ENCODE data around the gene SPTA1.

SPTA1 gene

DNA sequence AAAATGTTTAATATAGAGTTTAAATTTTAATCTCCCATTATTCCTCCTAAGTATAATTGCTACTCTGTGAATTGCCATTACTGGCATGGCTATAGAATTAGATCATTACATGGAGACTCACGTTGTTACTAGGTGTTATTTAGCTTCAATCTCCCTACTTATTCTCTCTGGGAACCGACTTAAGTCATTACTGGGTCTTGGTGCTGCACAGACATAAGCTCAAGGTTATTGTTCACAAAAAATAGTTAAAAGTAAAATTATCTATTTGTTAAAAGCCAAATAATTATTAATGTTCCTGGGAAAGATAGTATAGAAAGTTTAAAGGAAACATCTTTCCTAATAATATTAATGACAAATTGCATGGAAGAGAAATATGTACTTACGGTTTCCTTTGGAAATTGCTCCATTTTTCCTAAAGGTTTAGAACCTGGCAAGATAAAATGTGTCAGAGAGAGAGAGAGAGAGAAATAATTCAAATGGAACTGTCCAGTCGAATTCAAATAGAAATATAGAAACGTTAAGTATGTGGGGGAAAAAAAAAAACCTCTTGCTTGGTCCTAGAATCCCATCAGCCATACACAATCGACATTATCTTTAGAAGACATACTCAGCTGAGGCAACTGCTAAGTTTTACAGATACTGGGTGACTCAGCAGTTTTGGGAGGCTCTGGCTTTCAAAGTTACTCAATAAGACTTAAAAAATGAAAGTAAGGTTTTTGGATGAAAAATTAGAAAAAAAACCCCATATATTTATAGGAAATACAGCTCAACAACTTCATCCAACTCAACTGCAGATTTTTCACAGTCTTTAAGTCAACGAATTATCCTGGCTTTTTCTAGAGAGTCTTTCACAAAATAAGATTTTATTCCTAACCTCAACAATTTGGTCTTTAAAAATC is at the start of gene SPTA1:
TSS of gene SPTA1 (minus strand) at position 605 of the 899 bp plus-strand sequence. CDS start at position 407, 198 bp downstream.
- no peak within 1 kb of the TSS for H3K4me3 ChIP-seq
- H3K27me3 ChIP-seq (ENCODE audit: low read depth), result no peaks in the 10 kb centered on the region
- no peak for DNase-seq (ENCODE audit: low spot score in 2 of 2)

DNA sequence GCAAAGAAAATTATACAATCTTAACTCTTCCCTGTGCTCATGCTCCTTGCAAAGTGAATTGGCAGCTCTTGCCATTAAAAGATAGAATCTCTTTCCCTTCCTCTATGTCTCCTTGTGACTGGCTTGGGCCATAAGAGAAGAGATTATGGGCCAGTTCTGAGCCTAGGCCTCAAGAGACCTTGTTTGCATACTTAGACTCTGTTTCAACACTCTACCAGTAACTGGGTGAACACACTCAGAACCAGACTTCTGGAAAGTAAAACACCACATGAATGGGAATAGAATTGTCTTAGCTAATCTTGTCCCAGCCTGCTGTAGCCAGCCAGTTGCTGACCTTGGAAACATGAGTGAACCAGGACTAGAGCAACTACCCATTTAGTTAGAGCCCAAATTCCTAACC is 49.3 kb upstream of the SPTA1 start:
- H3K9me3 ChIP-seq, result no peaks in the 10 kb centered on the region
- no peak overlapping the region for H3K4me3 ChIP-seq
- no peaks in the 10 kb centered on the region for H3K36me3 ChIP-seq (replicated peaks)
- in situ Hi-C loops (cut with MboI; ENCODE audit: low sequenced_read_pairs), result no loop called here
- no peaks in the 10 kb centered on the region for H3K4me1 ChIP-seq
- H3K27me3 ChIP-seq (ENCODE audit: low read depth), result no peaks in the 10 kb centered on the region
- no peak for DNase-seq (ENCODE audit: low spot score in 2 of 2)

More for the DNA sequence above, at the start of gene SPTA1:
- in situ Hi-C loops (cut with MboI; ENCODE audit: low sequenced_read_pairs), result no loop called here
- Histone ChIP-seq H3K9me3 (no peaks in the 10 kb centered on the region), H3K36me3 (replicated peaks) (no peaks in the 10 kb centered on the region), H3K4me1 (no peaks in the 10 kb centered on the region)

DNA sequence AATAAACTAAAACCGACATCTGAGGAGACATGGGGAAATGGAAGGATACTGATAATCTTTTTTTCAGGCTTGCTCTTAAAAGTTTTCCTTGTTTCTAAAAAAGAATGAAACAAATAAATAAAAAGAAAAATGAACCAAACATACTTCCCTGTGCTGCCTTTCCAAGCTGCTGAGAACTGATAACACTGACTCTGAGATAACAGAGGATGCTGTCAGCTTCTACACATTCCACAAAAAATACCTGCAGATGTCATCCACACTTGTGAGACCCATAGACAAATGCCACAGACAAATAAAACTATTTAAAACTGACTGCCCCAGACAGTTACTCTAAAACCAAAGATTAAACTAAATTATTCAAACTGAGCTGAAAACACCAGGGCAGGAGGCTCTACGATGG is 46.0 kb upstream of the SPTA1 start:
- DNase-seq (ENCODE audit: low spot score in 2 of 2), result no peak
- no peaks in the 10 kb centered on the region for H3K9me3 ChIP-seq
- in situ Hi-C loops (cut with MboI; ENCODE audit: low sequenced_read_pairs), result no loop called here
- no peaks in the 10 kb centered on the region for H3K27me3 ChIP-seq (ENCODE audit: low read depth)
- no peak overlapping the region for H3K4me3 ChIP-seq
- no peaks in the 10 kb centered on the region for H3K4me1 ChIP-seq
- no peaks in the 10 kb centered on the region for H3K36me3 ChIP-seq (replicated peaks)

DNA sequence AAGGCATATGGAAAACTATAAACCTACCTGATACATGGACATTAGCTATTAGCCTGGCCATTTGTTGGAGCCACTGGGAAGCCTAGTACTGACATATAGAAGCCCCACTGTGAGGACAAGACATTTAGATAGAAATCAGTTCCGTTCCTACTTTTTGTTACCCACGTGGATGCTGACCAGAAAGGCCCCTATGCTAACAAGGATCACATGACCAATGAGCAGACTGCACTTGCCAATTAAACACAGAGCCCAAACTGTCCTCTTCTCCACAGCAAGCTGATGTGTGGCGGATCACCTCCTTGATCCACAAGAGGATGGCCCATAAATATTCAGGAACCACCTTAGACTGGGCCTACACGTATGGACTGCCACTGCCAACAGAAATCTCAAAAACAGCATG is 45.2 kb upstream of the SPTA1 start:
- Histone ChIP-seq H3K27me3 (ENCODE audit: low read depth) (no peaks in the 10 kb centered on the region), H3K4me1 (no peaks in the 10 kb centered on the region), H3K36me3 (replicated peaks) (no peaks in the 10 kb centered on the region), H3K9me3 (no peaks in the 10 kb centered on the region), H3K4me3 (no peak overlapping the region)
- DNase-seq (ENCODE audit: low spot score in 2 of 2), result no peak
- in situ Hi-C loops (cut with MboI; ENCODE audit: low sequenced_read_pairs), result no loop called here

DNA sequence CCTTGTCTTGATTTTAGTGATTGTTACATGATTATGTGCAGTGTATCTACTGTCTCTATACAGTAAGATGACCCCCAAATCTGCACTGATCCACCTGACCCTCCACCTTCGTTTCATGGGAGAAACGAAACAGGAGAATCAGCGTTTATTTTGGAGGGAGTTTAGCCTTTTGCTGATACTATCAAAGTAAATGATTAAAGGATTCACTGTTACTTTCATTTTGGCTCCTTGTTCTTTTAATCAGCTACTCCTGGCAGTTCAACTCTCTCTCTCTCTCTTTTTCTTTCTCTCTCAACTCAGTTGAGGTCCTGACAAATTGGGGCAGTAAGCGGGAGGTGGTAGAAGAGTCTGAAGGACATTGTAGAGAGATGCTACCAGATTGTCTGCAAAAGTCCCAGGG is 43.9 kb upstream of the SPTA1 start:
- DNase-seq (ENCODE audit: low spot score in 2 of 2), result no peak
- Histone ChIP-seq H3K4me3 (no peak overlapping the region), H3K27me3 (ENCODE audit: low read depth) (no peaks in the 10 kb centered on the region), H3K4me1 (no peaks in the 10 kb centered on the region), H3K36me3 (replicated peaks) (no peaks in the 10 kb centered on the region), H3K9me3 (no peaks in the 10 kb centered on the region)
- in situ Hi-C loops (cut with MboI; ENCODE audit: low sequenced_read_pairs), result no loop called here

DNA sequence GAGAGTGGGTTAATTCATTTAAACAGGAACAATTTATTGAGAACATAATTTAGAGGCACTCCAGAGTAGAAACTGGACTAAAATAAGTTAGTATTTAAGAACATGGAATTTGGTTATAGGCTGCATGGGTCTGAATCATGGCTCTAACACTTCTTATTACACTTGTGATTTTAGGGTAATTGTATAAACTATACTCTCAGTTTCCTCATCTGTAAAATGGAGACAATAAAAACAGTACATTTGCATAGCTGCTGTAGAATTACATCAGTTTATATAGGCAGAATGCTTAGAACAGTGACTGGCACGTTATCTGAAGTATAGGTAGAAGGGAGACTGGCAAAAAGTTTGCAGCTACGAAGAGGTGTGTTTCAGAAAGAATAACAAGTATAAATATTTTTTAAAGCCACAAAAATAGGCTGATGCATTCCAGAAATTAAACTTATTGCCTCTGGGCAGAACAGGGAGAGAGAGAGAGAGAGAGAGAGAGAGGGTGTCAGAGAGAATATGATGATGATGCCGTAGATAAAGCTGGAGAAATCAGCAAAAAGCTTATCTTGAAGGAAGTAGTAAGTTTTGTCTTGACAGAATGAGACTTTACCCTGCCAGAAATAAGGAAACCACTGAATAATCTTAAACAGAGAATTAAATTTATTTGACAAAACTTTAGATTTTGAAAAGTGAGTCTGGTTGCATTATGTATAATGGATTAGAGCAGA is 42.2 kb upstream of the SPTA1 start:
- in situ Hi-C loops (cut with MboI; ENCODE audit: low sequenced_read_pairs), result no loop called here
- H3K4me3 ChIP-seq, result no peak overlapping the region
- no peaks in the 10 kb centered on the region for H3K27me3 ChIP-seq (ENCODE audit: low read depth)
- DNase-seq (ENCODE audit: low spot score in 2 of 2), result no peak
- H3K4me1 ChIP-seq, result no peaks in the 10 kb centered on the region
- no peaks in the 10 kb centered on the region for H3K9me3 ChIP-seq
- H3K36me3 ChIP-seq (replicated peaks), result no peaks in the 10 kb centered on the region

DNA sequence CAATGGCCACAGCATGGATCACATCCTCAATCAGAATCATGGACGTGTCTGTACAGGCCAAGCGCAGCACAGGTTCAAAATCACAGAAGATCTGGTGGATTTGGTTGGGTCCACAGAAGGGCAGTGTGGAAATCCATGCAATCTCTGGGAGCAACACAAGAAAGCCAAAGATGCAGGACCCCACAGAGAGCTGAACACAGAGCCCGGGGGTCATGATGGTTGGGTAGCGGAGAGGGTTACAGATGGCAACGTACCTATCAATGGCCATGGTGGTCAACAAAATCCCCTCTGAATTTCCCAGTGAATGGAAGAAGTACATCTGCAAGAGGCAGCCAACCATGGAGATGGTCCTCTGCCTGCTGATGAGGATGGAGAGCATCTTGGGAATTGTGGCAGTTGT is 37.9 kb upstream of the SPTA1 start:
- Histone ChIP-seq H3K9me3 (no peaks in the 10 kb centered on the region), H3K4me3 (no peak overlapping the region), H3K36me3 (replicated peaks) (no peaks in the 10 kb centered on the region), H3K4me1 (no peaks in the 10 kb centered on the region), H3K27me3 (ENCODE audit: low read depth) (no peaks in the 10 kb centered on the region)
- no peak for DNase-seq (ENCODE audit: low spot score in 2 of 2)
- in situ Hi-C loops (cut with MboI; ENCODE audit: low sequenced_read_pairs), result no loop called here

DNA sequence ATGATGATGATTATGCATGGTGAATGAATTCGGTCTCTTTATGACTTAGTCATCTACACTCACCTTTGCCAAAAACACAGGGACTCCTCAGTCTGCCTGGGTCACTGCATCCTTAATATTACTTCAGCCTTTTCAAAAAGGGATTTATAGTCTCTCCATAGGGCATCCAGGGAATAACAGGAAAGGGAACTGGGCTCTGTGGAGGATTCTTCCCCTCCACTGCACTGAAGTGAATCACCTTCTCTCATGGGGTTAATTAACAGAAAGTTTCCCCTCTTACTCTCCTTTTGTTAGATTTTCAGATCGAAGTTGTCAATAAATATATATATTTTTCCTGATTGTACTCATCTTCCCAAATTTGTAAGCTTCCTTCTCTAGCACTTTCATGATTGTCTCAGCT is 34.1 kb upstream of the SPTA1 start, which contains the start of gene OR6K3:
TSS of gene OR6K3 (minus strand) at position 101 of the 400 bp plus-strand sequence. CDS start 2,605 bp downstream, outside the sequence.
- Histone ChIP-seq H3K36me3 (replicated peaks) (no peaks in the 10 kb centered on the region), H3K4me3 (no peak within 1 kb of the TSS), H3K27me3 (ENCODE audit: low read depth) (no peaks in the 10 kb centered on the region), H3K9me3 (no peaks in the 10 kb centered on the region), H3K4me1 (no peaks in the 10 kb centered on the region)
- DNase-seq (ENCODE audit: low spot score in 2 of 2), result no peak
- in situ Hi-C loops (cut with MboI; ENCODE audit: low sequenced_read_pairs), result no loop called here

DNA sequence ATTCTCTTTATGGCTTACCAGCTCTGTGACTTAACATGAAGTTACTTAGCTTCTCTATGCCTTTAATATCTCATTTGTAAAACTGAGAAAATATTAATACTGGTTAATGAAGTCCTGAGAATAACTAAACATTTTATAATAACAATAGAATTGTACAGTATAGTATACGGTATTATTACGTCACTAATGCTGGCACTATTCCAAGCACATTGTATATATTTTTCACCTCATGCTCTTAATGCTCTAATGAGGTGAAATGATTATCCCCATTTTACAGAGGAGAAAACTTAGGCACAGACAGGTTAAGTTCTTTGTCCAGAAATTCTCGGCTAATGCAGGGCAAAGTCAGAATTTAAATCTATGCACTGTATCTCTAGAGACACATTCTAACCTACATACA is 33.1 kb upstream of the SPTA1 start:
- in situ Hi-C loops (cut with MboI; ENCODE audit: low sequenced_read_pairs), result no loop called here
- no peaks in the 10 kb centered on the region for H3K4me1 ChIP-seq
- no peak for DNase-seq (ENCODE audit: low spot score in 2 of 2)
- H3K27me3 ChIP-seq (ENCODE audit: low read depth), result no peaks in the 10 kb centered on the region
- H3K36me3 ChIP-seq (replicated peaks), result no peaks in the 10 kb centered on the region
- H3K9me3 ChIP-seq, result no peaks in the 10 kb centered on the region
- H3K4me3 ChIP-seq, result no peak overlapping the region

DNA sequence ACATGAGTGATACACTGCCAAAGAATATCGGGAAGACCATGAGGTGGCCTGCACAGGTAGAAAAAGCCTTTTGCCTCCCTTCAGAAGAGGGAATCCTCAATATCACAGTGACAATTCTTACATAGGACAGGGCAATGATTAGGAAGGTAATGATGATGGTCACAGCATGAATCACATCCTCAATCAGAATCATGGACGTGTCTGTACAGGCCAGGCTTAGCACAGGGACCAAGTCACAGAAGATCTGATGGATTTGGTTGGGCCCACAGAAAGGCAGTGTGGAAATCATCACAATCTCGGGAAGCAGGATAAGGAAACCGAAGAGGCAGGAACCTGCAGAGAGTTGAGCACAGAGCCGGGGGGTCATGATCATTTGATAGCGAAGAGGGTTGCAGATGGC is 30.8 kb upstream of the SPTA1 start:
- Histone ChIP-seq H3K4me3 (no peak overlapping the region), H3K36me3 (replicated peaks) (no peaks in the 10 kb centered on the region), H3K9me3 (no peaks in the 10 kb centered on the region), H3K27me3 (ENCODE audit: low read depth) (no peaks in the 10 kb centered on the region), H3K4me1 (no peaks in the 10 kb centered on the region)
- in situ Hi-C loops (cut with MboI; ENCODE audit: low sequenced_read_pairs), result no loop called here
- no peak for DNase-seq (ENCODE audit: low spot score in 2 of 2)

DNA sequence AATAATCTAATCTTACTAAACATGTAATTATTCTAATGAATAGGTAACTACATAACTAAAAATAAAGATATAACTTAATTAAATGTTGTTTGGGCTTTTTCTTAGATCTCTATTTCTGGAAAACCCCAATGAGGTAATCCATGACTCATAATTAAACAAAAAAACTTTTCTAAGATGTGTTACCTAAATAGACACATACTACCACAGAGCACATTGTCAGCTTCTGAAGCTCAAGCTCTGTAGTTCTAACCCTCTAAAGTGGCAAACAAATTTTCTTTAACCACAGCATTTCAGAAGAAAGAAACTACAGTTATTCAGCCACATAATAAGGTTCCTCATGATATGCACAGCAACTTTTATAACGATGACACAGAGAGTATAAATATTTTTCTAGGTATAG is 29.8 kb upstream of the SPTA1 start:
- in situ Hi-C loops (cut with MboI; ENCODE audit: low sequenced_read_pairs), result no loop called here
- Histone ChIP-seq H3K9me3 (no peaks in the 10 kb centered on the region), H3K36me3 (replicated peaks) (no peaks in the 10 kb centered on the region), H3K27me3 (ENCODE audit: low read depth) (no peaks in the 10 kb centered on the region), H3K4me1 (no peaks in the 10 kb centered on the region), H3K4me3 (no peak overlapping the region)
- no peak for DNase-seq (ENCODE audit: low spot score in 2 of 2)

DNA sequence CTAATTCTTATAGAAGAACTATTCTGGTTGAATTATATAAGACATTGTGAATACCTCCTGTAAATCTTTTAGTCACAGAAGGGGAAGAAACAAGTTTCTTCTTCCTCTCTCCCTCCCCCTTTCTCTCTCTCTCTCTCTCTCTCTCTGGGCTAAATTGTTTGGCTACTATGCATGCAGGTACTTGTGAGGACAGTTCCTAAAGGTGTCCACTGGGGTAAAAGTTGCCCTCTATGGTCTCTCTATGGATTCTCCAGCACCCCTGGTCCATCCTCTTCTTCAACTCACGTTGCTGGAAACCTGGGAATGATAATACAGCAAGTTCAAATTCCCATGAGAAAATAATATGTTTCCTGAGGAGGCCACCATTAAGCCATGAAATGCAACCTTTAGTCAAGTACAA is 28.2 kb upstream of the SPTA1 start:
- no peaks in the 10 kb centered on the region for H3K36me3 ChIP-seq (replicated peaks)
- no peaks in the 10 kb centered on the region for H3K27me3 ChIP-seq (ENCODE audit: low read depth)
- in situ Hi-C loops (cut with MboI; ENCODE audit: low sequenced_read_pairs), result no loop called here
- H3K4me1 ChIP-seq, result no peaks in the 10 kb centered on the region
- no peaks in the 10 kb centered on the region for H3K9me3 ChIP-seq
- H3K4me3 ChIP-seq, result no peak overlapping the region
- DNase-seq (ENCODE audit: low spot score in 2 of 2), result no peak

DNA sequence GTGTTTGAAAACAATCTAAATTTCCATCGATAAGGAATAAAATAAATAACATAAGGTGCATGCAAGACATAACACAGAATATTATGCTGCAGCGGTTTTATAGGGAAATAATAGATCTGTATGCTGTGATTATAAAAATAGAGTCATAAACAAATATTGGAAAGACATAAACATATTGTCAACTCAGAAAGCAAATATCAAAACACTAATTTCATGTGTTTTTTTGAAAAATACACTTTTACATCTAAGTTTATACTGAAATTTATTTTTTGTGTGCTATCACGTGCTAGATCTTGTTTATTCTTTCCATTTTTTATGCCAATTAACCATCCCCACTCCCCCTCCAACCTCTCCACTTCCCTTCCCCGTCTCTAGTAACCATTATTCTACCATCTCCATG is 24.6 kb upstream of the SPTA1 start:
- no peak for DNase-seq (ENCODE audit: low spot score in 2 of 2)
- no peaks in the 10 kb centered on the region for H3K36me3 ChIP-seq (replicated peaks)
- no peaks in the 10 kb centered on the region for H3K4me1 ChIP-seq
- no peaks in the 10 kb centered on the region for H3K27me3 ChIP-seq (ENCODE audit: low read depth)
- H3K4me3 ChIP-seq, result no peak overlapping the region
- H3K9me3 ChIP-seq, result no peaks in the 10 kb centered on the region
- in situ Hi-C loops (cut with MboI; ENCODE audit: low sequenced_read_pairs), result no loop called here

DNA sequence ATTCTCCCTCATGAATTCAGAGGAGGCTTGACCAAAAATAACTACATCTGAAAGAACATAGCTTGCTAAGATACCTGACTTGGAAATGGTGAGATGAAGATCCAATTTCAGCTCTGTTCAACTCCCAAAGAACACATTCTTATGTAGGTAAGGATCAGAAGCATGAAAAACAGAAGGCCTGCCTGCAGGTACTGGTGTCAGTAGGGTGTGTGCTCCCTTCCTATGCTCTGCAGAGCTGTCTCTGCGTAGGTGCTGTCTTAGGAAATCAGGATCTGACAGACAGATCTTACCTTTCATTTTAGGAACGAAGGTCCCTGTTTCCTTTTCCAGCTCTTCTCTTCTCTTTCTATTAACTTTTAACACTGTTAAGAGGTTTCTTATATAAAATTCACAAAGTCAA is 19.6 kb upstream of the SPTA1 start:
- Histone ChIP-seq H3K4me1 (no peaks in the 10 kb centered on the region), H3K4me3 (no peak overlapping the region), H3K36me3 (replicated peaks) (no peaks in the 10 kb centered on the region), H3K27me3 (ENCODE audit: low read depth) (no peaks in the 10 kb centered on the region), H3K9me3 (no peaks in the 10 kb centered on the region)
- no peak for DNase-seq (ENCODE audit: low spot score in 2 of 2)
- in situ Hi-C loops (cut with MboI; ENCODE audit: low sequenced_read_pairs), result no loop called here

Measured in HAP-1 (cell line).